Stomach (tissue), 4 donors: ENCODE measurements around the gene TFAM.

ENCODE experiments used
- POLR2A ChIP-seq, 4 donors: fragments of 450-650 bp; IDR thresholded peaks; one replicate each; pipeline ENCODE4 v1.6.1; 2016; ENCODE audit warnings: antibody characterized with exemption in 4 of 4, control low read depth in 2 of 4, mild to moderate bottlenecking in 1 of 4, moderate library complexity in 1 of 4
- POLR2AphosphoS5 ChIP-seq, 3 donors: sonication (generic); formaldehyde crosslinking; IDR thresholded peaks; one replicate each; pipeline ENCODE4 v1.6.1; 2016; ENCODE audit warnings: antibody characterized with exemption in 3 of 3
- TF ChIP-seq, protein P1 (sequence below), 7 experiments: fragments of 450-650 bp in 4 of 7; fragments of 200-600 bp in 3 of 7; sonication (generic) in 3 of 7; IDR thresholded peaks; one replicate each; pipeline ENCODE4 v1.5.1; 2016 to 2019; ENCODE audit warnings: antibody characterized with exemption in 7 of 7, control low read depth in 2 of 7, mild to moderate bottlenecking in 1 of 7

GRCh38 chr10:58336242-58336641, 49.0 kb upstream of the TFAM start:
- TF ChIP-seq POLR2A (IDR thresholded peaks at IDR 0.05): no peak
- TF ChIP-seq, protein P1, sequence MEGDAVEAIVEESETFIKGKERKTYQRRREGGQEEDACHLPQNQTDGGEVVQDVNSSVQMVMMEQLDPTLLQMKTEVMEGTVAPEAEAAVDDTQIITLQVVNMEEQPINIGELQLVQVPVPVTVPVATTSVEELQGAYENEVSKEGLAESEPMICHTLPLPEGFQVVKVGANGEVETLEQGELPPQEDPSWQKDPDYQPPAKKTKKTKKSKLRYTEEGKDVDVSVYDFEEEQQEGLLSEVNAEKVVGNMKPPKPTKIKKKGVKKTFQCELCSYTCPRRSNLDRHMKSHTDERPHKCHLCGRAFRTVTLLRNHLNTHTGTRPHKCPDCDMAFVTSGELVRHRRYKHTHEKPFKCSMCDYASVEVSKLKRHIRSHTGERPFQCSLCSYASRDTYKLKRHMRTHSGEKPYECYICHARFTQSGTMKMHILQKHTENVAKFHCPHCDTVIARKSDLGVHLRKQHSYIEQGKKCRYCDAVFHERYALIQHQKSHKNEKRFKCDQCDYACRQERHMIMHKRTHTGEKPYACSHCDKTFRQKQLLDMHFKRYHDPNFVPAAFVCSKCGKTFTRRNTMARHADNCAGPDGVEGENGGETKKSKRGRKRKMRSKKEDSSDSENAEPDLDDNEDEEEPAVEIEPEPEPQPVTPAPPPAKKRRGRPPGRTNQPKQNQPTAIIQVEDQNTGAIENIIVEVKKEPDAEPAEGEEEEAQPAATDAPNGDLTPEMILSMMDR (IDR thresholded peaks at IDR 0.05): no peak
- no peak for TF ChIP-seq POLR2AphosphoS5 (IDR thresholded peaks at IDR 0.05)
